ENCODE results near the gene PCDHA7. TPM values are rescaled to one million over a fixed set of nuclear protein-coding genes. Genes with fewer than 3 reads are reported as not detected.
"Not testable (repeated sequence)": the region's sequence is repeated elsewhere in the genome, so short reads cannot be mapped to it uniquely, and the experiment has no call there.

PCDHA7 gene
- total RNA-seq, 6 experiments from 2014 or later, result 0.07 to 0.12 TPM; not detected in 4

GRCh38 chr5:140794595-140795258, 39.3 kb upstream of the PCDHA7 start, which contains the start of gene PCDHA2:
Gene PCDHA2, plus strand, starts transcription at chr5:140794852.
- no peaks in the 10 kb centered on the region for H3K4me1 ChIP-seq
- H3K9me3 ChIP-seq, result peaks cover 0 to 5% (median 2%) of the 10 kb centered on the region in 4 donors
- intact Hi-C loops (cut with DNase I), result no loop called here
- DNase-seq (no peak), ATAC-seq (no peak)
- no peak within 1 kb of the TSS for H3K27ac ChIP-seq
- TF ChIP-seq CTCF (IDR thresholded peaks at IDR 0.05) (no peak), POLR2A (IDR thresholded peaks at IDR 0.05) (no peak)
- H3K36me3 ChIP-seq, result no peaks in the 10 kb centered on the region
- WGBS (ENCODE audit: insufficient coverage, low coverage, low lambda C conversion rate, missing lambda C conversion rate), result 15% methylated on average over 17 of the region's 27 CpGs
- H3K4me3 ChIP-seq, result no peak within 1 kb of the TSS
- H3K27me3 ChIP-seq, result peaks cover 0 to 5% of the 10 kb centered on the region in 2 donors

DNA sequence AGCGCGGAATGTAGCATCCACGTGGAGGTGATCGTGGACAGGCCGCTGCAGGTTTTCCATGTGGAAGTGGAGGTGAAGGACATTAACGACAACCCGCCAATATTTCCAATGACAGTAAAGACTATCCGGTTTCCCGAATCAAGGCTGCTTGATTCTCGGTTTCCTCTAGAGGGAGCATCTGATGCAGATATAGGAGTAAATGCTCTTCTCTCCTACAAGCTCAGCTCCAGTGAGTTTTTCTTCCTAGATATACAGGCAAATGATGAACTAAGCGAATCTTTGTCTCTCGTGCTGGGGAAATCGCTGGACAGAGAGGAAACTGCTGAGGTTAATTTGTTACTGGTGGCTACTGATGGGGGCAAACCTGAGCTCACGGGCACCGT, 38.8 kb upstream of the PCDHA7 start:
- no peak overlapping the region for H3K4me3 ChIP-seq
- no peak for DNase-seq
- intact Hi-C loops (cut with DNase I), result no loop called here
- WGBS (ENCODE audit: insufficient coverage, low coverage, low lambda C conversion rate, missing lambda C conversion rate), result 14% methylated on average over 15 of the region's 15 CpGs
- TF ChIP-seq CTCF (IDR thresholded peaks at IDR 0.05), result no peak
- TF ChIP-seq POLR2A (IDR thresholded peaks at IDR 0.05), result no peak
- peaks cover 0 to 5% (median 2%) of the 10 kb centered on the region in 4 donors for H3K9me3 ChIP-seq
- no peaks in the 10 kb centered on the region for H3K36me3 ChIP-seq
- H3K27me3 ChIP-seq, result peaks cover 0 to 5% of the 10 kb centered on the region in 2 donors
- no peaks in the 10 kb centered on the region for H3K4me1 ChIP-seq
- ATAC-seq, result no peak
- H3K27ac ChIP-seq, result no peak overlapping the region

DNA sequence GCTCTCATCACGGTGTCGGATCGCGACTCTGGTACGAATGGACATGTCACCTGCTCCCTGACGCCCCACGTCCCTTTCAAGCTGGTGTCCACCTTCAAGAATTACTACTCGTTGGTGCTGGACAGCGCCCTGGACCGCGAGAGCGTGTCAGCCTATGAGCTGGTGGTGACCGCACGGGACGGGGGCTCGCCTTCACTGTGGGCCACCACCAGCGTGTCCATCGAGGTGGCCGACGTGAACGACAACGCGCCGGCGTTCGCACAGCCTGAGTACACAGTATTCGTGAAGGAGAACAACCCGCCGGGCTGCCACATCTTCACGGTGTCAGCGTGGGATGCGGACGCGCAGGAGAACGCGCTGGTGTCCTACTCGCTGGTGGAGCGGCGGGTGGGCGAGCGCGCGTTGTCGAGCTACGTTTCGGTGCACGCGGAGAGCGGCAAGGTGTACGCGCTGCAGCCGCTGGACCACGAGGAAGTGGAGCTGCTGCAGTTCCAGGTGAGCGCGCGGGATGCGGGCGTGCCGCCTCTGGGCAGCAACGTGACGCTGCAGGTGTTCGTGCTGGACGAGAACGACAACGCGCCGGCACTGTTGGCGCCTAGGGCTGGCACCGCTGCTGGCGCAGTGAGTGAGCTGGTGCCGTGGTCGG, 37.9 kb upstream of the PCDHA7 start:
- intact Hi-C loops (cut with DNase I); H3K9me3 ChIP-seq; ATAC-seq; H3K27me3 ChIP-seq; H3K4me1 ChIP-seq; H3K36me3 ChIP-seq; H3K4me3 ChIP-seq; H3K27ac ChIP-seq: not testable (repeated sequence)
- DNase-seq, result peak in 1 of 3 donors; percentile 46
- WGBS (ENCODE audit: insufficient coverage, low coverage, low lambda C conversion rate, missing lambda C conversion rate), result 71% methylated on average over 21 of the region's 72 CpGs

DNA sequence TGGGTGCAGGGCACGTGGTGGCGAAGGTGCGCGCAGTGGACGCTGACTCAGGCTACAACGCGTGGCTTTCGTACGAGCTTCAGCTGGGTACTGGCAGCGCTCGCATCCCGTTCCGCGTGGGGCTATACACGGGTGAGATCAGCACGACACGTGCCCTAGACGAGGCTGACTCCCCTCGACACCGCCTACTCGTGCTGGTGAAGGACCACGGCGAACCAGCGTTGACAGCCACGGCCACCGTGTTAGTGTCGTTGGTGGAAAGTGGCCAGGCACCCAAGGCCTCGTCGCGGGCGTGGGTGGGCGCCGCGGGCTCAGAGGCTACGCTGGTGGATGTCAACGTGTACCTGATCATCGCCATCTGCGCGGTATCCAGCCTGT, 37.4 kb upstream of the PCDHA7 start:
- no CpG with 5 or more reads among the region's 39 CpGs for WGBS (ENCODE audit: insufficient coverage, low coverage, low lambda C conversion rate, missing lambda C conversion rate)
- H3K36me3 ChIP-seq, result no peaks in the 10 kb centered on the region
- no peak for ATAC-seq
- no peak overlapping the region for H3K27ac ChIP-seq
- no peak overlapping the region for H3K4me3 ChIP-seq
- intact Hi-C loops (cut with DNase I), result no loop called here
- no peak for DNase-seq
- H3K27me3 ChIP-seq, result peaks cover 0 to 5% of the 10 kb centered on the region in 2 donors
- no peaks in the 10 kb centered on the region for H3K4me1 ChIP-seq
- peaks cover 0 to 7% (median 3%) of the 10 kb centered on the region in 4 donors for H3K9me3 ChIP-seq
- TF ChIP-seq CTCF (IDR thresholded peaks at IDR 0.05) (no peak), POLR2A (IDR thresholded peaks at IDR 0.05) (no peak)

- intact Hi-C loops (cut with DNase I), result no loop called here
- peaks cover 0 to 5% (median 0%) of the 10 kb centered on the region in 4 donors for H3K9me3 ChIP-seq
- 14% methylated on average over 26 of the region's 29 CpGs for WGBS (ENCODE audit: insufficient coverage, low coverage, low lambda C conversion rate, missing lambda C conversion rate)
- ATAC-seq (no peak), DNase-seq (no peak)
- H3K4me1 ChIP-seq, result no peaks in the 10 kb centered on the region
- no peaks in the 10 kb centered on the region for H3K36me3 ChIP-seq
- no peak within 1 kb of the TSS for H3K27ac ChIP-seq
- H3K27me3 ChIP-seq, result no peaks in the 10 kb centered on the region
- no peak within 1 kb of the TSS for H3K4me3 ChIP-seq
- TF ChIP-seq POLR2A (IDR thresholded peaks at IDR 0.05), result no peak
- peak in 1 of 4 donors; percentile 13 for TF ChIP-seq CTCF (IDR thresholded peaks at IDR 0.05)
Observed at GRCh38 chr5:140800816-140801493, 33.1 kb upstream of the PCDHA7 start, which contains the start of gene PCDHA3. Gene PCDHA3, plus strand, starts transcription at chr5:140801057.

Data from right lobe of liver (tissue), 6 donors.